Measurements from ENCODE around the gene SMPX.

Gene SMPX

DNA sequence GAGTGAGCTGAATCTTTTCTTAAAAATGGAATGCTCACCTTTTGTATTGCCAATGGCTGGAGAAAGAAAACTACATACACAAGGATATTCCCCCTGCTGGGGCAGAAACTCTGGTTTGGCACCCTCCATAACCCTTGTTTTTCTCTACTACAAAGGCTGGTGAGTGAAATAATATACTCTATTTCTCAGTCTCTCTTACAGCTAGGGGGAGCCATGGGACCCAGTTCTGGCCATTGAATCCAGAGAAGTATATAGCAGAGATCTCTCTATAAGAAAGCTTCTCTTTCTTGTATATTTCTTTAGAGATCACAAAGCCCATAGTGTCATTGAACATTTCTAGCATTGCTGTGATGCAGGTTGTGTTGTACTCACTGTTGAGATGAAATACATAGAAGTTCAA, 49.8 kb downstream of the SMPX start:
- DNase-seq: no peak

DNA sequence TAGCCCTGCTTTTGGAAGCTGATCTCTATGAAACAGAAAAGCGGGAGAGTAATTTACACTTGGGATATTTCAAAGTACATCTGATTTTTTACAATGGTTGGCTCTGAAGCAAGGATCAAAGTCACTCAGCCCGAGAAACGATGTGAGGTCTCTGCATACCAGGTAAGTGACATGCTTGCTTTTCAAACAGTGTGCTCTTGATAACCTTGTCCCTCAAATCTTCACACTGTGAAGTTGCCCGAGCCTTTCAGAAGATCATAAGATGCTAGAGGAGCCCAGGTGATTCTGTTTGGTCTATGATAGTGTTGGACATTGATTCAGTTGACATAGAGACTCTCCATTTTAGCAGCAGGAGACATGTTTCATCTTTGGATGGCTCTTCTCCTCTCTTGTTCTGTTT, 52.7 kb downstream of the SMPX start:
- no peak for DNase-seq

DNA sequence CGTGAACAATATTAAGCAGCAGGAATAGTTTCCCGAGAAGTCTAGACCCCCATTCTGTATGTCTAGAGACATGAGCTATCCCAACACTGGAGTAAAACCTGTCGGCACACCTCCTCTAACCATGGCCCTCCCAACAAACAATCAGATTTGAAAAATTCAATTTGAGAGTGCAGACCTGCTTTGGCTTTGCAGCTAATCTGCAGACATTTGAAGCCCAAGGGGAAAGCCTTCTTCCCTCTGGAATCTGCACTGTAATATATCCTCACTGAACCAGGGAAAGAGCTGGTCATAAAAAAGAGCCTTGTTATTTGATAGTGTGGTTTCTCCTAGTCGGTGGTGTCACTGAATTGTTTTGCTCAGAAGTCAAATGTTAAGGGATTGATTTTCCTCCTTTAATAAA, 55.2 kb downstream of the SMPX start:
- no peak for DNase-seq

DNA sequence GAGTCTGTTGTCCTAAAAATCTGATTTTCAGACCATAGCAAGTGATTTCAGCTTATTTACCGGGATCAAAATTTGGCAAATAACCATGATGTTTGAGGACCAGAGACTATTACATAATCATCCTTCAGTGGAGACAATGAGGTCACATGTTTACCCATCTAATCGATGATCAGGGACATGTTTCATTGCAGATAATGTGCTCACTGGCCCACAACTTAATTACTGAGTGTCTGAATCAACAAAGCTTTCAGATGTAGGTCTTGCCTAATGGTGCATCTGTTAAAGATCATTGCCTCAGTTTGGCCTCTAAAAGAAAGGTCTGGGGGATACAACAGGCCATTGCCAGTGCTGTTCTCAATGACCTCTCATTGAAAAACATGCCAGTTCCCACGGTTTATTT, 56.9 kb downstream of the SMPX start:
- DNase-seq: no peak

DNA sequence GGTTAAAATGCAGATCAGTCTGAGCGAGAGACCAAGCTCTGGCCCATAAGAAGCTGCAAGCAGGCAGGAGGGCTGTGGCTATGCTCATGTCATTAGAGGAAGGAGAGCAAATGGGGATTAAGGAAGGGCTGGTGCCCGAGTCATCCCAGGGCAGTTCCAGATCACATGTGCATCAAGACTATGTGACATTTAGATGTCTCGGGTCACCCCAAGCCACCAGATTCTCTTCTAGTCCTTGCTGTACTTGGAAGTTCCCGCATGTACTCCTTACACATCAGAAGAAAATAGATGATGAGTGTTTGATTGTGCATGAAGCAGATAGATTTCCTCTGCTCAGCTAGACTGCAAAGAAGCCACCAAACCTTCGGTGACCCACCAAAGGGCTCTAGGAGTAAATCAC, 57.6 kb downstream of the SMPX start:
- DNase-seq: no peak

DNA sequence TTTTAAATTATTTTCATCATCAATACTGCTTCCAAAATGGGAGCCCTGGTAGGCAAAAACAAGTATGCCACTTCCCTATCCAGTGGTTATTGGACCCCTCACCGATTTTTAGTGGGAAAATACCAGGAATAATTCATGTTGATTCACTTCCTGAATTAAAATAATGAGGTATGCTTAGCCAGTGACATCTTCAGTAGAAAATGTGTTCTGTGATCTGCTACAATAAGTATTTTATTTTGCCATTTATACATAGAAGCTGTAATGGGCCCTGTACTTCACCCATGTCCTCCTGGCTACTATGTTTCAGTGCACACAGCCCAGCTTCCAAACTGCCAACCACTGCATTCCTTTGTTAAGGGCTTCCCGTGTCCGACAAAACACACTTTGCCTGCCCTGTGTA, 58.8 kb downstream of the SMPX start:
- no peak for DNase-seq

DNA sequence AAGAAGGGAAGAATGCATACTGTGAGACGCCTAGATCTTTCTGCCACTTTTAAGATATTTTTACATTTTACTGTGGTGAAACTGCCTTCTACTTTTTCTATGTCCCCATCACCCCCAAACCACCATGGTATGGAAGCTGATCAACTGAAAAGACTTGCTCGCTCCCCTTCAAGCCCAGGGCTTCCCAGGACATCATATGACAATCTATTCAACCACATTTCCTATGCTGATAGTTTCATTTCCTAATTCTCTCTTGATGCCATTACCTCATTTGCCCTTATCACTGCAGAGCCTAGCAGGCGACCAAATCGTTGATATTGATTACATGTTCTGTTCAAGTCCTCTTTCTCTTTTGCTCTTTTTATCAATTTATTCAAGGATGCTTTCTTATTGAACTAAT, 59.6 kb downstream of the SMPX start:
- DNase-seq: no peak

DNA sequence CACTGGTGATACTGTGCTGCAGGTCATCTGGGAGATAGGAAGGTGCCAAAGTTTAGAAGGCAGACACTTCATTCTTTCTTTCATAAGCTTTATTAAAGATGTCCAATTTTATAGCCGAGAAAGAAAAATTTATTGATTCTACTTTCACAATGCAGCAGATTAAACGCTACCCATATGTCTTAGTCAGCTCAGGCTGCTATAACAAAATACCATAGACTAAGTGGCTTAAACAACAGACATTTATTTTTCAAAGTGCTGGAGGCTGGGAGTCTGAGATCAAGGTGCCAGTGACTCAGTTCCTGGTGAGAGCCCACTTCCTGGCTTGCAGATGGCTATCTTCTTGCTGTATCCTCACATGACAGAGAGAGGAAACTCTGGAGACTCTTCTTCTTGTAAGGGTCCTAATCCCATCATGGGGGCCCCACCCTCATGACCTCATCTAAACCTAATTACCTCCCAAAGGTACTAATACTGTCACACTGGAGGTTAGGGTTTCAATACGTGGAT, 66.4 kb downstream of the SMPX start:
- no peak for DNase-seq

DNA sequence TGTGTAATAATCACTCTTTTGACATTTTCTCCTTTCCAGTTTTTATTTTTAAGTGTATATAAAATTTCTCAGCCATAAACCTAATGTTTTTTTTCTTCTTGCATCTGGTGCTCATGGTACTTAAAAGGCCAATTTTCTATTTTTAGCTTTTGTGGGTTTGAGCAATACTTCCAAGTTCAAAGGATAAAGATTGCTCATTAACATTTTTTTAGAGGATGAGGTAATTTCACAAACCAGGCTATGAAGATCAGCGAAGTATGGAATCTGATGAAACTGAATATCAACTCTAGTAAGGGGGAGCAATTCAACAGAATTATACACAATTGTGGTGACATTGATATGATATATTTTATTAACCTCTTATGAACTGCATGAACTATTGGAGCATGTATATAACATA, 74.0 kb downstream of the SMPX start:
- no peak for DNase-seq

DNA sequence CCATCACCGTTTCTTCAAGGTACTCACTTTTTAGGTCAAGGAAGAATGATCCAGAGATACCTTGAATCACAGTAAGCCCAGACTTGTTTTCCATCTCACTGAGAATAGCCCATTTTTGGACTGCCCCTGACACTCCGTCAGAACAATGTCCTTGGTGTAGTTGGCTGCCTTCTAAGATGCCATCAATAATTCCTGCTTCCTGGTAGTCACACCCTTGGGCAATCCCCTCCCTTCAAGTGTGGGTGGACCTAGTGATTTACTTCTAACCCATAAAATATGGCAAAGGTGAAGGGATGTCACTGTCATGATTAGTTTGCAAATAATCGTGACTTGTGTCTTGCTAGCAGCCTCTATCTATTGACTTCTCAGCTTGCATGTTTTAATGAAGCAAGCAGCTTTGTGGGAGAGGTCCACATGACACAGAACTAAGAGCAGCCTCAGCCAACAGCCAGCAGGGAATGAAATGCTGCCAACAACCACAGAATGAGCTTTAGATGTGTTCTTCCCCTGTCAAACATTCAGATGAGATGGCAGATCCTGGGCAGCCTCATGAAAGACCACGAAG, 79.8 kb downstream of the SMPX start:
- no peak for DNase-seq

DNA sequence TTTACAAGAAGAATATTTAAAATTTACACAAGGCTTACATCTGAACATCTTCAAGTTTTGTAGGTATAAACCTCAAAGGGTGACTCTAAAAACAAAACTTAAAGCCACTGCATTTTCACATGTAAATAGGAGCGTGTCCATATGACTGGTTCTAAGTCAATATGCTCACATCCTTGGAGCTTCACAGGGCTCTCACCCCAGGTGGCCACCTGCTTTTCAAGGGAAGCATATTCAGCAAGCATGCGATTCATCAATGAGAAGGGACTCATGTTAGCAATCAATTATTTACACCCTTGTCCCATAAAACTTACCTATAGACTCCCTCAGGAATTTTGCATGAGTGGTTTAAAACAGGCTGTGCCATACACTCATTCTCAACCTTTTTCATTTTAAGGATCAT, 82.0 kb downstream of the SMPX start:
- DNase-seq: no peak

DNA sequence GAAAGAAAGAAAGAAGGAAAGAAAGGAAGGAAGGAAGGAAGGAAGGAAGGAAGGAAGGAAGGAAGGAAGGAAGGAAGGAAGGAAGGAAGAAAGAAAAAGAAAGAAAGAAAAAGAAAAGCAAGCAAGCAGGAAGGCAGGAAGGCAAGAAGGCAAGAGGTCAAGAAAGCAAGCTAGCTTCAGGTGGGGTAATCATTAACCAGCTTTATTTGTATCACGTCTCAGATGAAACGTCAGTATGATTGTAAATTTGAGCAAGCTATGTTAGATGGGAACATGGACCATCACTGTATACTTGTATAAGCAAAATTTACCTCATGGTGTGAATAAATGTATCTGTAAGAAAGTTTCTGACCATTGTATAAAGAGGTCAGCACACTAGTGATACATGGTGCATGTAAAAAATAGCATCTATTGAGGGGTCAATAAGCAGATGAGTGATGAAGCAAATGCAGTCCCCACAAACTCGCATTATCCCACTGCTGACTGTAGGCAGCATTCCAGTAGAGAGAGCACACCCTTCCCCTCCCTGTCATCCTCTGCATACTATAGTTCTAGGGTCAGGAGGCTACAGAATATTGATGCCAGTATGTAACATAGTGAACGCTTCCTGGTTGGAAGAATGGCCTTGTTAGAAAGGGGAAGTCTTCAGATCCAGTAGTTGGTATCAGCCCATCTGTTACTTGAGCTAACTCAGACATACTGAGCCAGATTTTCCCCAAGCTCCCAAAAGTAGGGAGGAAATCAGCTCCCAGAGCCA, 83.3 kb downstream of the SMPX start:
- no peak for DNase-seq

DNA sequence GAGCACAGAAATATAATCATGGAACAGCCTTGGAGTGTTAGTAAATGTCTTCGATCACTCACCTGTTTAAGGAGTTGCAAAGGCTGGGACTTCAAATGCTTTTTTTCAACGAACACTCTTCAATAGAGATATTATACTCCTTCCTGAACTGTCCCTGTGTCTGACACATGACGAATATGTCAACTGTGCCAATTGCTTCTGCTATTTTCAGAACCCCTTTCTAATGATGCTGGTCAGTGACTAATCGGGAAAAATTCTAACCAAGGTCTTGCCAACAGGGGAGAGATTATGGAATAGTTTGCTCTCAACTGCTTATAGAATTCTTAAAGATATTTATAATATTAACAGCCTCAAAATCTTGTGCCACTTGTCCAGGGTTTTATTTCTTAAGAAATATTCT, 91.2 kb downstream of the SMPX start:
- no peak for DNase-seq

DNA sequence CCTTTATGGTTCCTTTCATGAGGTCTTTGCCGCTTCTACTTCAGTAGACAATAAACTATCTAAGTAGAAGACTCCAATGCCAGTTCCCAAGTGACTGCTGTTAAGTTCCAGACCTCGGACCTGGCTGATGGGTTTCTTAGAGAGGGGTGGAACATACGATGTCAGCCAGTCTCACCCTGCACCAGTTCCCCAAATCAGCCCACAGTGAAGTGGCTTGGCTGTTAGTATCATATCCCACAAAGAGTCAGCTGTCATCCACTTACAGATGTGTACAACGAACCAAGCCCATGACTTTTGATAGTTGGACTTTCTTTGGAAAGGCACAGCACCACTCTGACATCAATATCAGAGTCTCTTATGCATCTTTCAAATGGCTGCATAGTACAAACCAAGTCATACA, 91.7 kb downstream of the SMPX start:
- DNase-seq: no peak

DNA sequence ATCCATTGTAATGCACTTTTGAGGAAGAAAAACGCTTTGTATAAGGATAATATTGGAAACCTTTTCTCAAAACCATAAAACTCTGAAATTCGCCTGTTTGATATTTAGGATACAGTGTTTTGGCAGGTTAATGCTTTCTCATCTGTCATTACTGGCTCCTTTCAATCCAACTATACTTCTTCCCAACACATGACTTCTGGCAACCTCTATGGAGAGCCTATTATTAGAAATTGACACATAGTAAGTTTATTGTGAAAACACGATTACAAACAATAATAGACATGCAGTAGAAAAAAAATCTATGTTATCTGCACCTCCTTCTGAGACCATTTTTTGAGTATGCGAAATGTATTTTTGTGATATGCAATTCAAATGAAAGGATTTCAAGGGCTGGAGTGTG, 95.2 kb downstream of the SMPX start:
- no peak for DNase-seq

DNA sequence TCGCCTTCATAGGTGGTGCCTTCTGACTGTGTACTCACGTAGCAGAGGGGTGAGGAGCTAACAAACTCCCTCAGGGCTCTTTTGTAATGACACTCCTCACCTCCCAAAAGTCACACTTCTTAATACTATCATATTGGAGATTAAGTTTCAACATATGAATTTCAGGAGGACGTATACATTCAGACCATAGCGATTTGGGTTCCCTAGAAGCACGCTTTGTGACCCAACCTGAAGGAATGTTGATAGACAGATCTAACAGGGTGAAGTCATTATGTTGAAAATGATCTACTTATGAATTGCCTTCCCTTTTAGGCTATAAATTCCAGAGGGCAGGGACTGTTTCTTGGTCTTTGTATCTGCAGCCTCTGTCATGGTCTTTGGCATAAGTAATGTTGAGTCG, 96.6 kb downstream of the SMPX start:
- no peak for DNase-seq

DNA sequence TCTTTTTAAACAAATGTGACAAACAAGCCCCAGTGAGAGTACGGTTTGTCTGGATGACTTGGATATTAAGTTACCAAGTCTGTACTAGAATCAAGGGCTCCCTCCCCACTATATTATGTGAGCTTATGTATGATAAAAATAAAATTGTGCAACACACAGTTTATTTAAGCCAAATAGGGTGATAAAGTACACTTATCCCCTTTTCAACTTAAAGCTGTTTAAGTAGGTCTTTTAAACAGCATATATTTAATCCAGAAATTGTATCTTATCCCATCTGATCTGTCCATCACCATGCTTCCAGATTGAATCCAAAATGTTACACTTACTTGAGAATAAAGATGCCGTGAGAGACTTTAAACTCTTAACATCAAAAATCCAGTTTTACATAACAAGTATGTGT, 97.8 kb downstream of the SMPX start:
- DNase-seq: no peak

DNA sequence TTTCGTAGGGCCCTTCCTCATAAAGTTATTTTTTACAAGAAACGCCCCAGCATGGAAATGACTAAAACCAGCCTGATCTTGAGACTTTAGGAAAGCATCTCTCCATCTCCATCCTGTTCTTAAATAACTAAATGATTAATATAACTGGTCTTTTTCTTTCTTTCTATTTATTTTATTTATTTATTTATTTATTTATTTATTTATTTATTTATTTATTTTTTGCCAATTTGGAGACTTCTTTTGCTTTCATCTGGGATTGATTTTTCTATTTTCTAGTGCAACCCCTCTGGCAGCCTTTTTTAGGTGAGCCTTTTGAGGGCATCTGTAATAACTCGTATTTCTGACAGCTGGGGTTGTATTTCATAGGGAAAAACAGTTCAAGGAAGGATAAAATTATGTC, 98.6 kb downstream of the SMPX start:
- no peak for DNase-seq

DNA sequence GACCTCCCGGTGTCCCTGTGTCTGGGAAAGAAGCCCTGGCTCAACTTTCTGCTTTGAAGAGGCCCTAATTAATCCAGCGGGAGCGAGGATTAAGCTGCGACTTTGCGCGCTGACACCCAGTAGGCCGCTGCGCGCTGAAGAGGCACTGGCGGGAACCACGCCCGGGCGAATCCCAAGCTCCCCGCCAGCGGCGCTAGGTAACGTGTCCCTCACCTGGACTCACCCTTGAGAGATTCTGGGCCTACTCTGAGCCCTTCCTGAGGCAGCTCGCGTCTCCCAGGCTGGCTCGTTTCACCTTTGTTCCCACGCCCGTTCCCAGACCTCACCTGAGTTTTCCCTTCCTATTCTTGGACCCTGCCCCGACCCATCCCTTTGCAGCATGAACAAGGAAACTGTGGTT, 99.2 kb downstream of the SMPX start:
- peak; percentile 59 for DNase-seq

DNA sequence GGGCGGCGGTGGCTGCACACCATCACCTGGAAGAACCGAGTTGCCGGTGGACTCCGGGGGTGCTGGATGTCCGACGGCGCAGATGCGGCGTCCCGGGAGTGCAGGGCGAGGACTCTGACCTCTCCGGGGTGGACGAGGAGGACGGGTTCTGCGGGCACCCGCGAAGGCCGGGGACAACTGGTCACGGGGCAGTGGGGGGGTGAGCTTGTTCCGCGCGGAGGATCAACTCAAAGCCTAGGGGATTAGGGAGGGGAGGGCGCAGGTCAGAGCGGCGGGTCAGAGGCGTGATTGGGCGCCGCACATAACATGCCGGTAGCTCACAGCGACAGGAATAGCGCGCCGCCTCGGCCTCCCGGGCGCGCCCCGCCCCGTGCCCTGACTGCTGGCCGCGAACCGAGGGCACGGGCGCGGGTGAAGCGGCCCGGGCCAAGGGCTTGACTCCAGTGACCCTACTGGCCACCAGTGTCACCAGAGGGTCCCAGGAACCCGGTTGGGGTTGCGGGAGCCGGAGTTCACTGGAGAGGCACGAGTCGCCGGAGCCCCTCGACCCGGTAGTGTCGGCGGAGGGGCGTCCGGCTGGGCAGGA, 99.7 kb downstream of the SMPX start, which contains the start of gene KLHL34:
TSS of gene KLHL34 (minus strand) at position 179 of the 586 bp plus-strand sequence. CDS start 542 bp downstream, outside the sequence.
- DNase-seq: peak; percentile 58

DNA sequence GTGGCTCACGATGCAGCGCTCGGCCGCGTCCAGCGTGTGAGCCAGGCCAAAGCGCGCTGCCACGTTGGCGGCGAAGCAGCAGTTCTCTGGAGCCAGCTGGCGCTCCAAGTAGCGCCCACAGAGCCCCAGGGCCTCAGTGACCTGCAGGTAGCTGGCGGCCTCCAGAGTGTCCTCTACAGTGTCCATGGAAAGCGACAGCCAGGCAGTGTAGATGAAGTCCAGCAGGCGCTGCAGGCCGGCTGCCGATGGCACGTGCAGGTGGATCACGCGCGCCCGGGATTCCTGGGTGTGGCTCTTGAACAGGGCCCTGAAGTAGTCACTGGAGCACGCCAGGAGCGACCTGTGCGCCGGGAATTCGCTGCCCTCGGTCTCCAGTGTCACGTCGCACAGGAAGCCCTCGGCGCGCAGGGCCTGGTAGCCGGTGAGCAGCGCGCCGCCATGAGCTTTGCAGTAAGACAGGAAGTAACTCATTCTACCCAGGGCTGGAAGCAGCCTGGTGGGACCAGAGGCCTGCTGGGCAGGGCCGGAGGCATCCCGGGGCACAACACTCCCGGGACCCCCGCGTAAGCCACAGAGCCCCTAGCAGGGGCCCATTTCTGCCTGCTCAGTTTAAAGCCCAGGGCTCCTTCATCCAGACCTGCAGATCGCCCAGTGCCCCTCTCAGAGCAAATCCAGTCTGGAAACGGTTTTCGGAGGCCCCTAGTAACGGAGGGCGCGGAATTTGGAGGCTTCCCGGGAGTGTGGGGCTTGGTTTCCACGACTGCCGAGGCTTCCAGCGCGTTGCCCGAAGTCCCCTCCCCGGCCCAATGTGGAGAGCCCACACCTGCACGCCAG, 100.4 kb downstream of the SMPX start:
- DNase-seq: peak; percentile 58

DNA sequence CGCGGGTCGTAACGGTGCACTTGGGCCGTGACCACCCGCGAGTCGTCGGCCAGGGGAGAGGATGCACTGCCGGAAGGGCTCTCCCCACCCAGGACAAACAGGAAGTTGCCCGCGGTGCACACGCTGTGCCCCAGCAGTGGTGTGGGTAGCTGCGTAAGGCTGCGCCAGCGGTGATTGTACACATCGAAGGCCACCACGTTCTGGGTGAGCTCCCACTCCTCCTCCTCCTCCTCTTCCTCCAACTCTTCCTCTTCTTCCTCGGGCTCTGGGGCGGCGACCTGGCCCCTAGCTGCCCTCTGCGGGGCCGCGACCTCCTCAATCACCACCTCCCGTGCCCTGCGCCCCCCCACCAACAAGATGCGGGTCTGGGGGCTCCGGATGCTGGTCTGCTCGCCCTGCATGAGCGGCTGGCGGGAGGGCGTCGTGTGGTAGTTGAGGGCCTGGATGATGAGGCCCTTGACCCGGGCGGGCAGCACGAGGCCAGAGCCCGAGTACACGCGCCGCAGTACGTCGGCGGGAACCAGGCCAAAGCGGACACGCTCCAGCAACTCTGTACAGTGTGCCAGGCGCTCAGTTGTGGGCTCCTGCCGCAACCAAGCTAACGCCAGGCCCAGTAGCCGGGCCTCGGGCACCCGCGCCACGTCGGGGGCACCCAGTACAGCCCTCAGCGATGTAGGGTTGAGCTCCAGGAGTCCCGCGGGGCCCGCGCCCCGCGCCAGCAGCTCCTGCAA, 101.2 kb downstream of the SMPX start:
- DNase-seq: no peak

Data from activated effector memory CD4-positive, alpha-beta T cell treated with anti-CD3 and anti-CD28 coated beads, Interleukin-2, amount 50 U/mL, for 16 hours (primary cell).